Measurements from ENCODE around the gene ALCAM. TPM values are rescaled to one million over a fixed set of nuclear protein-coding genes. Genes with fewer than 3 reads are reported as not detected.

Gene ALCAM
- total RNA-seq, 1 donor from 2014 or later, result 3.5 TPM

DNA sequence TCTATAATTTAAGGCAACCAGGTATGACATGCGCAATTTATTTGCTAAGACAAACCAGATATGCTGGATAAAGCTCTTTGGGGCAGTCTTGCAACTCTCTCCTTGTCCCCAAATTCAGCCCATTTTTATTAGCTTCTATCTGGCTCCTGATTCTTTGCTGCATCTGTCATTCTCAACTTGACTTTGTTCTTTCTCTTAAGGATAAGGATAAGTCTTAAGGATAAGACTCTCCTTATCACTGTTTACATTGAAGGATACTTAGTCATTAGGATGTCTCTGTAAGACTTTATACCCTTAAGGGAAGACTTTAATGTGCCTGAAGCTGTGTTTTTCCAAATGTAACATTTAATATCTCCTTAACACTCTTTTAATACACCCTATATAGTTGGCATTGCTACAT, 49.2 kb downstream of the ALCAM start:
- intact Hi-C loops (cut with DNase I), result no loop called here
- DNase-seq (ENCODE audit: missing footprints) (no peak), ATAC-seq (no peak)

DNA sequence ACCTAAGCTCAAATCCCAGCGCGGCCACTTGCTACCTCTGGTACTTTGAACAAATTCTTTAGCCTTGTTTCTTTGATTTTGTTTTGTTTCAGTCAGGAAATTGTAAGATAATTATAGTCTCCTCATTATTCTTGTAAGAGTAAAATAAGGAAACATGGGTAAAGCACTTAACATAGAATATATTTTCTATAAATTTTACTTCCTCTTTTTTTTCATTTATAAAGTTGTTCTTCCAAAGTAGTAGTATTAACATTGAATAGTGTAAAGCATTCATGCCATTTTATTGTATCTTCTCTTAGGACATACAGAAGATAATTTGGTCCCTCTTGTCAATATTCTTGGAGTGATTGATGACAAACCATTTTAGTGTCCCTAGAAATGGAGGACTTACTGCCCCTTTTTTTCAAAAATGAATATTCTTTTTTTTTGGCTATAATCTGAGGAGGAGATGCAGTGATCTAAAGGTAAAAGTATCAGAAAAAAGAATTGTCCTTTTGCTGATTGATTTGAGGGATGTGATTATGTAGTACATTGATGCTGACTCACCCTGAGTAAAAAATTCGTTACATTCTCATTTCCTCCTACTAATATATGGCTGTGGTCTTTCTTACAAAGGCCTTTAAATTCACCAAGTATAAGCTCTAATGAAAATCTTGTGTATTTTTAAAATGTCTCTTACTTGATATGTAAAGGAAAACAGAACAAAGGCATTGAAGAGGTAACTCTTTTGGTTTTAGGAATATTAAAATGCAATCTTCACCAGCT, 51.0 kb downstream of the ALCAM start:
- no peak for ATAC-seq
- intact Hi-C loops (cut with DNase I), result no loop called here
- DNase-seq (ENCODE audit: missing footprints), result no peak

DNA sequence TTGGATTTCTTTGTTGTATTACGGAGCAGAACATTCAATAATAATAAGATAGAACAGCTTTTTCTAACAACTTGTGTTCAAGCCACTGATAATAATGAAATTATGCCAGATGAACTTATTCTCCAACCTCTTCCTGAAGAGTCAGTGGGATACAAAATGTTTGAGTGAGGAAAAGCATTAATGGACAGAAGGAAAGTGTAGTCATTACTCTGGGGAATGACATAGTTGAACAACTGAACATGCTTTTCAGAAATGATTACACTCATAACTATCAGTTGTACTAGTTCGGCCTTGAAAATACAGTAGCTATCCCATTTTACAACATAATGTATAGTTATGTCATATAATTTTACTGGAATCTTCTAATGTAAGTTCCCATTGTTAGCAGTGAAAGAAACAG, 55.9 kb downstream of the ALCAM start:
- DNase-seq (ENCODE audit: missing footprints) (no peak), ATAC-seq (no peak)
- intact Hi-C loops (cut with DNase I), result no loop called here

DNA sequence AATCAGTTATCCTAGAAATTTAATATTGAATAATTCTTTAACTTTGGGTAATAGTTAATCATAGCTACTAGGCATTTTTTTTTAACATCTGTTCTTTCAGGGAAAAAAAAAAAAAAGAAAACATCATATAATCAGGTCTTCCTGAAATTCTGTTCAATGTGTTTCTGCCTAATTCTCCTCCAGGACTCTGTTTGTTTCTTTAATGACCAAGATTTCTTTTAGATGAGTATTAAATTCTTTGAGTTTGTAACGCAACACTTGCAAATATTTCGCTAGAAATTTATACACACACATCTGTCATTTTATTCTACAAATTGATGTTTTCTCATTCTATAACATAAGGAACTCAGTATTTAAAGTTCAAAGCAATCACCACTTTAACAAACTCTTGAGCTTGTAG, 56.7 kb downstream of the ALCAM start:
- DNase-seq (ENCODE audit: missing footprints), result no peak
- ATAC-seq, result no peak
- intact Hi-C loops (cut with DNase I), result no loop called here

DNA sequence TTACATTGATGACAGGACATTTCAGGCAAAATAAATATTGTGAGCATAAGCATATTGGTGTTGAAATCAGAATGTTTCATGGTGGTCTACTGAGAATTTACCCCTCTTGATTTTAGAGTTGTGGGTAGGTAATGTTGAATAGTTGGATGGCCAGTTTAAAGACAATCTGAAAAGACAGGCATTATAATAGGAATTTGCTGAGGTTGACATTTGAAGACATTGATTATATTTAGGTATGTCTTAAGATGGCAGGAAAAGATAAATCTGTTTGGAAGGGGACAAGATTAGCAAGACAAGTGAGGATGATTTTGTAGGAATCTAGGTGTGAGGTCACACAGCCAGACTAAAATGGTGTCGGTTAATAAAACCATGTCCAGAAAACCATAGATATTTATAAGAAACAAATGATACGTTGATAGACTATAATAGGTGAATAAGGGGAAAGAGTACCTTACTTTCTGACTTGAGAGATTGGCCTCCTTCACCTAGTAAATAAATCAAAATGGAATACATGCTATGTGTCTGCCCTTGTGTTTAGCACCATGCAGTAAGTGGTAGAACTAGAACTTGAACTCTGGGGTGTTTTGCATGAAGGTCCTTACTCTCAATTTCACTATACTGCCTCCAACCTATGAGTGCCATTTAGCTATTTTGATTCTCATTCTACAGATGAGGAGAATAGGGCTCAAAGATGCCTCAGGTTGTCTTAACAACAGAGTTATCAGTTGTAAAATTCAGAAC, 57.9 kb downstream of the ALCAM start:
- intact Hi-C loops (cut with DNase I), result no loop called here
- DNase-seq (ENCODE audit: missing footprints) (no peak), ATAC-seq (no peak)

DNA sequence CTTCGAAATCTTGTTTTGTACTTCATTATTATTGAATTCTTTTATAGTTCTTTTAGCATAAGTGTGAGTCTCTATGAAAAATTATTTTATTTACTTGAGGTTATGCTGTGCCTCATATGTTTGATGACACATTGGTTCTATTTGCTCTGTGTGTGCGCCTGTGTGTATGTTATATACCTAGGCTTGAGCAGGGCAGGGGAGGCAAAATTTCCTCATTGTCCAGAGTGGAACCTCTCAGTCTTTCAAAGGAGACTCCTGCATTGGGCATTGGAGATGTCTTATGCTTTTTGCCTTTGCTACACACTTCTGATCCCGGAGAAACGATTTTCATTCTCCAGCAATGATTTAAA, 58.4 kb downstream of the ALCAM start:
- intact Hi-C loops (cut with DNase I), result no loop called here
- DNase-seq (ENCODE audit: missing footprints) (no peak), ATAC-seq (no peak)

DNA sequence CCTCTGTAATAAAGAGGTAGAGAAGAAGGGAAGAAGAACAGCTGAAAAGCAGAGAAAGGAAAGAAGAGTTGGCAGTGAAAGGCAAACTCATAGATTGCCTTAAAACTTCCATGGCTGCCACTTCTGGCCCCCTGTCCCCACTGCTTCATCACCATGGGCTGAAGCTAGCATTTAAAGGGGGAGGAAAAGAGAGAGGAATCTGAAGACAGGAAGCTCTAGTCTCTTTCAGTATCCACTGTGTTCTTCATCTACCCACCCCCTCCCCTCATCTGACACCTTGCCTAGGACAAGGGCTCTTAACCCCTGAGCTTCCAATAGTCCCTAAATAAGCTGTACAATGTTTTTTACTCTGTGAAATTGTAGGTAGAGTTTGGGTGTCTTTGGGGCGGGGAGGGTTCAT, 60.6 kb downstream of the ALCAM start:
- intact Hi-C loops (cut with DNase I), result no loop called here
- no peak for ATAC-seq
- DNase-seq (ENCODE audit: missing footprints), result no peak

DNA sequence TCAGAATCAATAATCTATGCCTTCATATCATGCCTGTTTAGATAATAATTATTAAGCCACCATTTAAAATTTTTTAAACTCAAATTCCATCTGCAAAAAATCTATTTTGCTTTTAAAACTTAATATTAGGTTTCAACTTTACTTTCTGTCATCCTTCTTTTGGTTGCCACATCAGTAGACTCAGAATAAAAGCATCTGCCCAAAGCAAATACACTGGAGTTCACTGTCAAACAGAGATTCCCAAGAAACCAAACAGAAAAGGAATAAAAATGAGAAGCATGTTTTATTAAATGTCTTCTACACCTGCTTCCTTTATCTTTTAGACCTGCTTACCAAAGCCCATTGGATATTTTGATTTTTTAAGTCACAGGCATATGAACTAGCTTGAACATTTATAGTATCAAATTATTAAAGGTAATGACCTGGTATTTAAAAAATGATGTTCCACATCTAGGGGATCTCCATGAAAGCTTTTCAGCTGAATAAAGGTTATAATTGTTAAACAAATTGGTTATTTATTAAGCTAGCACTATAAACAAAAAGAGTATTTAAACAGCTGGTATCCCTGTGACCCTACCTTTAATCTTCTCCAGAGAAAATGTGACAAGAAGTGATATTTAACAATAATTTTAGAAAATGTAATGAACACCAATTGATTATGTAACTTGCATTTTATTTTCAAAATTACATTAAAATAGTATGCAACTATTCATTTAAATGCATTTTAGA, 62.5 kb downstream of the ALCAM start:
- ATAC-seq (no peak), DNase-seq (ENCODE audit: missing footprints) (no peak)
- intact Hi-C loops (cut with DNase I), result no loop called here

DNA sequence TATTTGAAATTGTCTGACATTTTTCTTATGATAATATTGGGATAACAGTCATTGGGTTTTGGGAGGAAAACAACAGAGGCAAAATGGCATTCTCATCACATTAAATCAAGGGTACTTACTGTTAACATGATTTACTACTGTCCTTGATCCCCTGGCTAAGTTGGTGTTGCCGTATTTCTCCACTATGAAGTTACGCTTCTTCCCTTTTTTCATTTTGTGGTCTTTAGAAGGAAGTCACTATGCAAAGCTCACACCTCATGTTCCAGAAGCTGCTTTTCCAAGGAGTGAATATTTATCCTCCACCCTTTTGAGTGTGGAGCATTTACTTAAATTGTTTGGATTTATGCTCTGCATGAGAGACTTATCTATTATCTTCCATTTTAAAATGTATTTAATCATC, 63.7 kb downstream of the ALCAM start:
- DNase-seq (ENCODE audit: missing footprints) (no peak), ATAC-seq (no peak)
- intact Hi-C loops (cut with DNase I), result no loop called here

DNA sequence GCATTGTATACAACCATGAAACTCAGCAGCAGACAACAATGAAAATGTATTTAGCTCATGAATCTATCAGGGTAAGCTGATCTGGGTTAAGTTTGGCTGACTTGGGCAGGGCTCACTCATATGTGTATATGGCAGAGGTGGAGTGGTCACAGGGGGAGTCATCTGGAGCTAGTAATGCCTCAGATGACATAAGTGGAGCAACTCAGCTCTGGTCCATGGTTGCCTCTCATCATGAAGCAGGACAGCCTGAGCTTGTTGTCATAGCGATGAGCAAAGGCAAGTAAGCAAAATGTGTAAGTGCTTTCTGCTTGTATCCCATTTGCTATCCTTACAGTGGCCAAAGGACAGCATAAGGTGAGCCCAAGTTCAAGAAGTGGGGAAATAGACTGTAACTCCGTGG, 64.5 kb downstream of the ALCAM start:
- ATAC-seq (no peak), DNase-seq (ENCODE audit: missing footprints) (no peak)
- intact Hi-C loops (cut with DNase I), result no loop called here

DNA sequence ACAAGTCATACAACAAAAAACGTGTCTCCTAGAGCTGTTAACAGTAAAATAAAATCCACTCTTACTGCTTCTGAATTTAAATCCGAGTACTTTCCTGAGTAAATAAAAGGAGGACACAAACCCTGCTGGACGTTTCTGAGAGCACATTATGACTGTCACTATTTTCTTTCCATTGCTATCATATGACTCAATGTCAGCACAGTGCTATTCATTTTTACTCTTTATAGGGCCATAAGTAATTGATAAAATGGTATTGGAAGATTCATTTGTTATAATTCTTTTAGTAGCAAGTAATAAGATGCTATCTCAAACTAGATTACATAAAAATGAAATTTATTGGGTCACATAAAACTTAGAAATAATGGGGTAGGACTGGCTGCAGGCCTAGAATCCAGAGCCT, 68.6 kb downstream of the ALCAM start:
- DNase-seq (ENCODE audit: missing footprints), result no peak
- ATAC-seq, result no peak
- intact Hi-C loops (cut with DNase I), result no loop called here

DNA sequence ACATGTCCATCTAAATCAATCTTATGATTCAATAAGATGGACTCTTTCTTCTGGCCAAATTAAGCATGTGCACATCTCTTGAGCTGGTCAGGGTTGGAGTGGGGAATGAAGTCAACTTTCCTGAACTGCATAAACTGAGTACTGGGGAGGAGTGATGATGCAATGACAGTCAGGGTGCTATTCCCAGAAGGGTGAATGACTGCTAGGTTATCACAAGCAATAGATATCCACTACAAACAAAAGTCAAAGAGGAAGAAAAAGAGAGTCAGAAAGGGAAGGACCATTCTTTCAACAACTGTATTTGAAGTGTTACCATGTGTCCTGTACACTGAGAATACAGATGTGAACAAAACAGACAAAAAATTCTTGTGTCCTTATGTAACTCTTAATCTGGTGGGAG, 70.0 kb downstream of the ALCAM start:
- DNase-seq (ENCODE audit: missing footprints) (no peak), ATAC-seq (no peak)
- intact Hi-C loops (cut with DNase I), result no loop called here

DNA sequence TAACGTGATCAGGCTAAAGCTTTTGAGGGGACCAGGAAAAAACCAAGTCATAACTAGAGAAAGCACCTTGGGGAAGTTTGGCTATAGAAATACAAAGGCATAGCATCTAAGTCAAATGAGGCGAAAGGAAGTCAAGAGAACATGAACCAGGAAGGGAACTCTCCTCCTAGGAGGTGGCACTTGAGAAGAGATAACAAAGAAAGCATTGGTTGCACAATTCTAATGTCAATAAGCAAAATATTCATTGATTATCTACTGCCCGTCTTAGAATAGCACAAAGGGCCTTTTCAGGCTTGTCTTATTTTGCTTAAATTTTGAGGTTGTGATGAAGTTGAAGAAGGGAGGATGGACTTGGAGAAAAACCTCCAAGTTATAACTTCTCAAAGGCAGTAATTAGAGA, 73.4 kb downstream of the ALCAM start:
- DNase-seq (ENCODE audit: missing footprints) (no peak), ATAC-seq (no peak)
- intact Hi-C loops (cut with DNase I), result no loop called here

DNA sequence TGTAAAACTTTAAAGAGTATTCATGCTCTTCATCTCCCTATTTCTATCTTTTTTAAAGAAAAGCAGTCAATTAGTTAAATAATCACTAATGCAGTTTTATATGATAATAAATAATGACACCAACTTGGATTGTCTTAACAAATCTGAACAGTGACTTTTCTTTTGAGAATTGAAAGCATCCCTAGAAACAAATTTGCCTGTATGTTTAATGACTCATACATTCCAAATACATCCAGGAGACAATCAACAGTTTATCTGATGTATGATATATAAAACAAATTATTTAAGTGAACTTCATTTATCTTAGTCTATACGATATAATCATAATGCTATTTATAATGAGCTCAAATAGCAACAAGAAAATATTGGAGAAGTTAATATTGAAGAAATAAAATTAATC, 78.0 kb downstream of the ALCAM start:
- DNase-seq (ENCODE audit: missing footprints) (no peak), ATAC-seq (no peak)
- intact Hi-C loops (cut with DNase I), result no loop called here

DNA sequence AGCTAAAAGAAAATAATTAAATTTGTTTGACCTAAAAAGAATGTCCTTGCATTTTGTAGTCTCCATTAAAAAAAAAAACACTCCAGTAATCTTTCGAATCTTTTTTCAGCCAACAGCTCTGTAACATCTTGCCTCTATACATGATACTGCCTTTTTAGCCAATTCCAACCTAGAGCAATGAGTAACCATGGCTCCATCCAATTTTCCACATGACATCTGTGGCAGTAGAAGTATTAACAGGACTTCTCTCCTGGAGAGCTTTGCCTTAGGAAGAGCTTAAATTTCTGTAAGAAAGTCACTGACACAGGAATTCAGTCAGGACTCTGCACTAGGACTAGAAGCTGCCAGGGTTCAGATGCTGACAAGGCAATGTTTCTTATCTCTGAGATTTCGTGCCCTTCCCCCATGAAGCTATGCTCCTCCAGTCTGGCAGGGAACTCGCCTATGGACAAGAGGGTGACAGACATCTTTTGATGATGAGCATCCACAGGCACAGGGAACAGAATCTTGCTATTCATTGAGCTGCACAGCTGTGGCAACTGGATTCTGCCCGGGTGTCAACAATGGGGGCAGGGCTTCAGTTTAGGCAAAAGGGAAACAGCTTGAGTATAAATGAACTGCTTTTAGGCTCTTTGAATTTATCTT, 81.8 kb downstream of the ALCAM start:
- ATAC-seq, result no peak
- no peak for DNase-seq (ENCODE audit: missing footprints)
- intact Hi-C loops (cut with DNase I), result no loop called here

DNA sequence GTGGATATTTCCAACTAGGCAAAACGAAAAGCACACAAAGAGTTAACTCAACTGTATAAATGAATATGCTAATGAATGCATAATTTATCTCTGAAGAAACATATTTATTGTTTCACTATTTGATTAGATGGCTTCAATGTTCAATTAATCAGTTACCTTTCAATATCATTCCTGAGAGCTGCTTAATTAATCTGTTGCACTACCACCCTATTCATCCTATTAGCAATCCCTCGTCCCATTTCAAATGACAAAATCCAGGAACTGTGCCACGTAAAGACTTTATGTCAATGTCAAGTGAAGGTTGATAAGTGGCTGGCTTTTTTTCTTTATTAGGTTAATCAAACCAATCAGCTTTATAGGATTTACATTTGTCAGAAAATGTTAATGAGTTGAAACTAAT, 82.7 kb downstream of the ALCAM start:
- DNase-seq (ENCODE audit: missing footprints), result no peak
- intact Hi-C loops (cut with DNase I), result no loop called here
- no peak for ATAC-seq

DNA sequence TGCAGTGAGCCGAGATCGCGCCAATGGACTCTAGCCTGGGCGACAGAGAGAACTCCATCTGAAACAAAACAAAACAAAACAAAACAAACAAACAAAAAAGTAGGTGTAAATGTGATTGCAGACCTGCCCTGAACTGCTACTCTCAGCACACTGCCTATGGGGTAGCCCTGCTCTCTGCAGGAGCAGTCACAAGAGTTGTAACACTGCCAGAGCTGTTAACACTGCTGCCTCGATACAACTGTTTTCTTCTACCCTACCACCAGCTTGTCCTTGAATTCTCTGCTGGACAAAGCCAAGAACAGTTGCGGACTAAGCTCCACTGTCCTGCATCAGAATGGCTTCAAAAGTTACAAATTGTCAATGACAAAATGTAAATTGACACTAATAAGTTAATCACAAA, 89.3 kb downstream of the ALCAM start:
- intact Hi-C loops (cut with DNase I), result no loop called here
- ATAC-seq (no peak), DNase-seq (ENCODE audit: missing footprints) (no peak)

DNA sequence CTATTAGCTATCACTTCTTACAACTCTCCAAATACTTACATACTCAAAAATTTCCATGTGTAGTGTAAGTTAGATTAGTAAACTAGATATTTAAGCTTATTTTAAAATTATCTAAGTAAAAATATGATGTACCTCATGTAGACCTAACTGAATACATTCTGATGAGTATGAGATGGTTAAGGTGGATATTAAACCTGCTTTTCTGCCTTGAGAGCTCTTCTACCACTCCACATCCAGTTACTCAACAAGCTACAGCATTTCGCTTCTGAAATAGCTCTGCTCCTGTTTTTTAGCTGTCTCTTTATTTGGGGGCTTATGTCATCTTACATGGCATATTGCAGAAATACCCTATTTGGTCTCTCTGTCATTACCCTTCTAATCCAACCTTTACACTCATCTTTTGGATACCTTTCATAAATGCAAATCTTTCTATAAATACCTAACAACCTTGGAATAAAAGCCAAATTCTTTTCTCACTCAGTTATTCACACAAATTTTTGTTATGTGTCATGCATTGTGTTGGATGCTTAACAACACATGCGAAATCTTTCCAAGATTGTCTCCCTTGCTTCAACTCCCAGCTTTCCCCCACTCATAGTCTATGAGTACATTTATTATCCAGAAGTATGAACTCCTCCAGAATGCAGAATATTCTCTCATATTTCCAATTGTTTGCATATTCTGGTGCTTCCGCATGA, 92.0 kb downstream of the ALCAM start:
- no peak for ATAC-seq
- intact Hi-C loops (cut with DNase I), result no loop called here
- no peak for DNase-seq (ENCODE audit: missing footprints)

All from Right ventricle myocardium inferior (tissue), 1 donor.